ENCODE data around the gene EBP.
"Not testable (repeated sequence)": the region's sequence is repeated elsewhere in the genome, so short reads cannot be mapped to it uniquely, and the experiment has no call there.

Gene EBP

GRCh38 chrX:48523682-48524081 is 2.1 kb downstream of the EBP start:
- no peak for DNase-seq (ENCODE audit: extremely low read depth, insufficient read length)
- Histone ChIP-seq H3K36me3 (ENCODE audit: control insufficient read depth, insufficient read depth, low read length) (peaks cover 2% of the 10 kb centered on the region), H3K27me3 (replicated peaks; ENCODE audit: control insufficient read depth, insufficient read depth, low read length) (no peaks in the 10 kb centered on the region), H3K4me3 (replicated peaks; ENCODE audit: low read depth, low read length) (no peak overlapping the region)
- TF ChIP-seq CTCF (IDR thresholded peaks at IDR 0.05; ENCODE audit: insufficient read depth, low read length, poor library complexity, severe bottlenecking): no peak

DNA sequence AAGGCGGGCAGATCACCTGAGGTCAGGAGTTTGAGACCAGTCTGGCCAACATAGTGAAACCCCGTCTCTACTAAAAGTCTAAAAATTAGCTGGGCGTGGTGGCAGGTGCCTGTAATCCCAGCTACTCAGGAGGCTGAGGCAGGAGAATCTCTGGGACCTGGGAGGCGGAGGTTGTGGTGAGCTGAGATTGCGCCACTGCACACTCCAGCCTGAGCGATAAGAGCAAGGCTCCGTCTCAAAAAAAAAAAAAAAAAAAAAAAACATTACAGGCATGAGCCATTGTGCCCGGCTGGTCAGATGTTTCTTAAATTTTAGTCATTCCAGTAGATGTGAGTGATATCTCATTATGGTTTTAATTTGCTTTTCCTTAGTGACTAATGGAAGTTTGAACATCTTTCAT is 4.2 kb downstream of the EBP start:
- H3K27me3 ChIP-seq (replicated peaks; ENCODE audit: control insufficient read depth, insufficient read depth, low read length); H3K36me3 ChIP-seq (ENCODE audit: control insufficient read depth, insufficient read depth, low read length); DNase-seq (ENCODE audit: extremely low read depth, insufficient read length); H3K4me3 ChIP-seq (replicated peaks; ENCODE audit: low read depth, low read length): not testable (repeated sequence)

DNA sequence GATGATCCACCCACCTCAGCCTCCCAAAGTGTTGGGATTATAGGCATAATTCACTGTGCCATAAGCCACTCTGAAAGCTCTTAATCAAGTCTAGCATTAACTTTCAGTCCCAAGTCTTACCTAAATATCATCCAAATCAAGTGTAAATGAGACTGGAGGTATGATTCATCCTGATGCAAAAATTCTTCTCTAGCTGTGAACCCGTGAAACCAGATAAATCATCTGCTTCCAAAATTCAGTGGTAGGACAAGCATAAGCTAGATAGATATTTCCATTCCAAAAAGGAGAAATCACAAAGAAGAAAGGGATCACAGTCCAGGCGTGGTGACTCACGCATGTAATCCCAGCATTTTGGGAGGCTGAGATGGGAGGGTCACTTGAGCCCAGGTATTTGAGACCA is 9.1 kb downstream of the EBP start:
- no peak for TF ChIP-seq CTCF (IDR thresholded peaks at IDR 0.05; ENCODE audit: insufficient read depth, low read length, poor library complexity, severe bottlenecking)
- Histone ChIP-seq H3K4me3 (replicated peaks; ENCODE audit: low read depth, low read length) (no peak overlapping the region), H3K27me3 (replicated peaks; ENCODE audit: control insufficient read depth, insufficient read depth, low read length) (no peaks in the 10 kb centered on the region), H3K36me3 (ENCODE audit: control insufficient read depth, insufficient read depth, low read length) (peaks cover 4% of the 10 kb centered on the region)
- no peak for DNase-seq (ENCODE audit: extremely low read depth, insufficient read length)

DNA sequence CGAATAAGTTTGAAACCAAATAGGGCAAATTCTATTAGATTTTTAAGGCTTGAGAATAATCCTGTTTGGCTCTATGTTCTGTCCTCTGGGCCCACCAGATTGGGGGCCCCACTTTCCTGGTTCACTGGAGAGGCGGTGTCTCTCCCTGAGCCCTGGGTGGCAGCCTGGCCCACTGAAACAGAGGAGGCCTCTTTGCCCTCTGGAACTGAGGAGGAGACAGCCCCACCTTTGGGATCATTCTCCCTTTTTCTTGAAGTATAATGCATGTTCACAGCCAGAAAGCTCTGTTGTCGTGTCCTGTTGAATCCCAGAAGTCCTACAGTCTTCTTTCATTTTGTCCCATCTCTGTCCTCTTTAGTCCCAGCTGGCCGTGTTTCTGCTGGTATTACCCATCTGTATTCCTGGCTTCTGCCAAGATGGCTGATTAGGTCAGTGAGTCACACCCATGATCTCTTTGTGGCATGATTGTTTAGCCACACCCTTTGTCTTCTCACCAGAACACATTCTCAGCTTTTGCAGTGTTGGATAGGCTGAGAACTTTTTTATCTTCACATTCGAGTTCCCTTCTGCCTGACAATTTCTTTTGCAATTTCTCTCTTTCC is 9.9 kb downstream of the EBP start:
- no peak for DNase-seq (ENCODE audit: extremely low read depth, insufficient read length)
- Histone ChIP-seq H3K36me3 (ENCODE audit: control insufficient read depth, insufficient read depth, low read length) (peaks cover 4% of the 10 kb centered on the region), H3K4me3 (replicated peaks; ENCODE audit: low read depth, low read length) (no peak overlapping the region), H3K27me3 (replicated peaks; ENCODE audit: control insufficient read depth, insufficient read depth, low read length) (no peaks in the 10 kb centered on the region)
- TF ChIP-seq CTCF (IDR thresholded peaks at IDR 0.05; ENCODE audit: insufficient read depth, low read length, poor library complexity, severe bottlenecking): no peak

- no peak for DNase-seq (ENCODE audit: extremely low read depth, insufficient read length)
- TF ChIP-seq CTCF (IDR thresholded peaks at IDR 0.05; ENCODE audit: insufficient read depth, low read length, poor library complexity, severe bottlenecking): no peak
- H3K36me3 ChIP-seq (ENCODE audit: control insufficient read depth, insufficient read depth, low read length): peaks cover 2% of the 10 kb centered on the region
- no peak overlapping the region for H3K4me3 ChIP-seq (replicated peaks; ENCODE audit: low read depth, low read length)
- H3K27me3 ChIP-seq (replicated peaks; ENCODE audit: control insufficient read depth, insufficient read depth, low read length): no peaks in the 10 kb centered on the region
Observed at GRCh38 chrX:48532161-48532560, 10.6 kb downstream of the EBP start.

DNA sequence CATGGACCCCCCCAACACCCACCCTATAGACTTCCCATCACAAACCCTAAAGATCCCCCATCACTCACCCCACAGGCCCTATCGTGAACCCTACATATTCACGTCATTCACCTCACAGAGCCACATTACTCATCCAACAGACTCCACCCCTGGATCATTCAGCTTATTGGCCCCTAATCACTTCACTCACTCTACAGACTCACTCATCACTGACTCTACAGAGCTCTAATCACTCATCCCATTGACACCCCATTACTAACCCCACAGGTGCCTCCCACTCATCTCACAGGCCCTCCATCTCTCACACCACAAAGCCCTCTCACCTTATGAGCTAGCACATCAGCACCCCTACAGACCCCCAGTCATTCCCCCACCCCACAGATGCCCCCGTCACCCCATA is 11.6 kb downstream of the EBP start:
- Histone ChIP-seq H3K27me3 (replicated peaks; ENCODE audit: control insufficient read depth, insufficient read depth, low read length) (no peaks in the 10 kb centered on the region), H3K4me3 (replicated peaks; ENCODE audit: low read depth, low read length) (no peak overlapping the region), H3K36me3 (ENCODE audit: control insufficient read depth, insufficient read depth, low read length) (peaks cover 2% of the 10 kb centered on the region)
- TF ChIP-seq CTCF (IDR thresholded peaks at IDR 0.05; ENCODE audit: insufficient read depth, low read length, poor library complexity, severe bottlenecking): no peak
- no peak for DNase-seq (ENCODE audit: extremely low read depth, insufficient read length)
